Stimulated activated CD4-positive, alpha-beta T cell treated with anti-CD3 and anti-CD28 coated beads, Interleukin-4, amount 100 ng/mL, for 1 hour (primary cell): ENCODE measurements around the gene RAB1A.
A peak's percentile ranks its signal among the peaks of the same experiment; 100 is the strongest.

Experiments
- DNase-seq: peaks from one replicate; pipeline ENCODE4 v3.0.0-alpha.2; 2020

RAB1A gene

DNA sequence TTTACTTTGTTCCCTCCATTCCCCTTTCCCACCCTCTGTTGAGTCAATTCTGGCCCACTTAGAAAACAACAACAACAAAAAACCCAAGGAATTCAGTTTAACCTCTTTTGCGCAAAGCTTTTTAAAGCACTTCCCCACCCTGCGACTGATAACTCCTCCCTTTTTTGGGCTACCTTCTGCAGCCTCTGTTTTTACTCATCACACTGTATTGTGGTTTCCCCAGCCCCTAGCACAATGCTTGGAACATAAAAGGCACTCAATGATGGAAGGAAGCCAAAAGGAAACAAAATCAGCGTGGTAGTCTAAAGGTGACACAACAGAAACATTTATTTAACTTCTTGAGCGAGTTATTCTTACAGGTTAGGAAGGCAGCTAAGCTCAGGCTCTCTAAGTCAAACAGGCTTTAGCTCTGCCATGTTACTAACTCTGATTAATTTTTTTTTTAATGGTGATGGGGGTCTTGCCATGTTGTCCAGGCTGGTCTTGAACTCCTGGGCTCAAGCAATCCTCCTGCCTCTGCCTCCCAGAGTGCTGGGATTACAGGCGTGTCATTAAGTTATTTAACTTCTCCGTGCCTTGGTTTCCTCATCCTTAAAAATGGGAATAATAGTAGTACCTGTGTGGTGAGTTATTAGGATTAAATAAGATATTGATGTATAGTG is 72.4 kb downstream of the RAB1A start:
- peak; percentile 17 for DNase-seq

GRCh38 chr2:65057054-65057375 is 72.9 kb downstream of the RAB1A start:
- no peak for DNase-seq

DNA sequence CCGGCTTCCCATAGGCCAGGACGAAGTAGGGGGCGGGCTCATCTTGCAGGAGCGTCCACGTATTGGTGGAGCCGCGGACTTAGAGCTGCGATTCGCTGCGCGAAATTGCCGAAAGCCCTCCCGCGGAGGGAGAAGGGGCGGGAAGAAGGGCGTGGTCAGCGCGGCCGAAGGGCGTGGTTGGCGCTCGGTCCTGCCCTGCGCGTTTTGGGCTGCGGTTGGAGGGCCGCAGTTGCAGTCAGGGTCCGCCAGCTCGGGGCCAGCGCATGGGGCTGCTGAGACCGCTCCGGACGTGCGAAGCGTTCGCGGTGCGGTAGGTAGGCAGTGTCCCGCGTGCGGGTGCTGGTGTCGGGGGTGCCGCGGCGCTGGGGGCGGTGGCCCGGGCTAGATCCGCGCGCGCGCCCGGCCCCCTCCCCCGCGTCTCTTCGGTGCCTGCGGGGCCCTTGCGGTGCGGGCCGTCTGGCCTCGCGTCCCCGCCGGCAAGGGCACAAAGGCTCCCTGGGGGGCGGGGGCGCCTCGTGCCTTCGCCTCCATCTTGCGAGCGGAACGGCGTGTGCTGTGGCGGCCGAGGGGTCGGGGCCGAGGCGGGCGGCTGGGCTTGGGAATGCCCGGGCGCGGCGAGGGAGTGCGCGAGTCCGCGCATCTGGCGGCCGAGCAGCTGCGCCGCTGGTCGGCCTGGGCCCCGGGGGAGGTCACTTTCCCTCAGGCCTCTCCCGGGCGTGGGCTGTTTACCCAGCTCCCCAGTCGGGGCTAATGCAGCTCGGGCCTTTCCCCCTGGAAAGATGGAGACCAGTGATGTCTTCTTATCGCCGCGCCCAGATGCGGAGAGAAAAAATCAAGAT is 73.5 kb downstream of the RAB1A start, which contains the start of gene CEP68:
Gene CEP68, plus strand, starts transcription at position 202 of the 839 bp plus-strand sequence. CDS start 13,029 bp downstream, outside the sequence.
- DNase-seq = peak; percentile 95

DNA sequence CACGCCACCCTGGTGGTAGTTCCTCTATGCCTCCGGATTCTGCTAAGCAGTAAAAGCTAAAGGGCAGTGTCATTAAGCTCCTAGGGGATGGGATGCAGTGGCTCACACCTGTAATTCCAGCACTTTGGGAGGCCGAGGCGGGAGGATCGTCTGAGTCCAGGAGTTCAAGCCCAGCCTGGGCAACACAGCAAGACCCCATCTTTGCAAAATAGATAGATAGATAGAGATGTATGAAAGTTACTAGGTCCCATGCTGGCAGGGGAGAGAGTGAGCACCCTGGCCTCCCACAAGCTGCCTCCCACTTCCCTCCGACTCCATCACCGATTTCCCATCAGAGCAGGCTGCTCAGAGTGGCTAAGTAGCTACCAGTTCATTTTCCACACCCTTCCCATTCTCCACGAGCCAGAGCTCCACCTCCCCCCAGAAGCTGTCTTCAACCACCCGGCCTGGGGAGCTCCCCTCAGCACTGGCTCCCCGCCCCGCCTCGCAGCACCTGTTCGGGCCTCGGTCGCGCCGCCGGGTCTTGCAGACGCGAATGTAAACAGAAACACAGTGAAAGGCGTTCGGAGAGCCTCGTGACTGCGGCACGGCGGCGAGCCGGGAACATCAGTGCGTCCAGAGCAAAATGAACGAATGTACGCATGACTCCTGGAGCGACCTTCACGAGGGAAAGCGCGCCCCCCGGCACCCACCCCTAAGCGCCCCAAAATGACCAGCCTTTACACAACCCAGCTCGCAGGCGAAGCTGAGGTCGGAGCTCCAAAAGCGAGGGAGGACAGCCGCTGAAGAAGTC is 74.3 kb downstream of the RAB1A start:
- DNase-seq = peak; percentile 58

GRCh38 chr2:65054749-65055421 is 75.0 kb downstream of the RAB1A start:
- no peak for DNase-seq

- no peak for DNase-seq
Measured at GRCh38 chr2:65053199-65053598, 76.7 kb downstream of the RAB1A start.

GRCh38 chr2:65050931-65051330 is 79.0 kb downstream of the RAB1A start:
- DNase-seq = no peak

DNA sequence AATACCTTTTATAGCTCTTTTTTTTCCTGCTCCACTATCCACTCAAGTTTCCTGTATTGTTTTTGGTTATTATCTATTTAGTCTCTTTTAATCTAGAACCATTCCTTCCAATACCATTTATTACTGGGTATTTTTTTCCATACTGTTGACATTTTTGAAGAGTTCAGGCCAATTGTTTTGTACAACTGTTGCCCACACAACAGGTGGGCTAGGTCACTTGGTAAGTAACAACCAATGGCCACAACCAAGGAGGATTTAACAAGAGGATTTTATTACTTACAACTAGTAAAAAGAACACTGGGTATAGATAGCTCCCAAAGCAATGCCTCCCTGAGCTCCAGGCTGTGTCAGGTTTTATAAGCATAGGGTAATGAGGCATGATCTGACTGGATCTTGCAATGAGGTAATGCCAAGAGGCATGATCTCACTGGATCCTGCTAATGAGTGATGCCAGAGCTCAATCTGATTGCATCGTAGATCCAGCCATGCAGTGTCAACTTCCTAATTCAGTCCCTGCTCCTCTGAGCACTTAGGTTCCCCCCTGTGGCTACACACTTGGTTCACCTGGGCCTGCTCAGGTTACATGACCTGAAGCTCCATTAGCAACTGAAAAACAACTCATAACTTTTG is 80.8 kb downstream of the RAB1A start:
- no peak for DNase-seq

DNA sequence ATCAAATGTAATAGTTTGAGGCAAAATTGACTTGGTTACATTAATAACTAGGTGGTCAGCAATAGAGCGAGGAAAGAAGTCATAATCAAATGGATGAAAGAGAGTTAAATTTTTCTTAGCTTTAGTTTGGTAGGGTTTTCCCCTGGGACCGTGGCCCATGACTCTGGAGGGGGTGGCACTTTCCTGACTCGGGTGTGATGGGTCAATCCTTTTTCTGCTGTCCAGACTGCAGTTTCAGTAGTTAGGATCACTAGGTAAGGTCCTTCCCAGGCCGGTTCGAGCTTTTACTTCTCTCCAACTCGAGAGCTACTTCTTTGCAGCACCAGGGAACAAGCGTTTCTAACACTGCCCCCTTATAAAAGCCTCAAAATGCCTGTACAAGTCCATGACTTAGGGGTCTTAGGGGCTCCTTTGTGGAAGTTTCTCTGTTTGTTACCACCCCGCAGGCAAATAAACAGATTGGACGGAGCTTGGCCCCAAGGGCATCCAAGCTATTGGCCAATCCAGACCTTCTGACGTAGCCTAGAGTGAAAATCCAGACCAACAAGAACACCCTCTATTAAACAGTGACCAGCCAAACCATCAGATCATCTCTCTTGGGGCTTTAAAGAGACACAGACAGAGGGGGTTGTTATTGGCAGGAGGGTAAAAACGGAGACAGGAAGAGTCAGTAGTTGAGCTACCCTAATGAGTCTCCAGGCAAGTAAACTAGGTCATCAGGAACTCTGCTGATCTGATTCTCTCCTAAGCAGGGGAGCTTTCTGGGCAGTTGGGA is 83.1 kb downstream of the RAB1A start:
- DNase-seq = no peak

DNA sequence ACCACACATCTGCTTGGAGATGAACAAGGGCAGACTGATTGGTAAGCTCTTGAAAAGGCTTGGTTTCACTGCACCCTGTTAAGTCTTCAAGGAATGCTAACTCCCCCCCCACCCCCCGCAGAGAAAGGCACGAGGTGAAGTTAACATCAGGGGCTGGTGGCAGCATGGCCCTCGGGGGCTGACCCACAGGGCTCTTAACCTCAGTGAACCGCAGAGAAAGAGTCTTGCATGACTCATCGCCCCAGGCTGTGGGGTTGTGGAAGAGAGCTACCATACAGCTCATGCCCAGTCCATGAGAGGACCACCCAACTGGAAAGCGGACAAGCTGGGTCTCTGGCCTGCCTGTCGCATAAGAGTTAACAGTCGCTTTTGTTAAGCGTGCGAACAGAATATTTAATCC is 84.3 kb downstream of the RAB1A start:
- no peak for DNase-seq

- no peak for DNase-seq
Measured at GRCh38 chr2:65044097-65044735, 85.7 kb downstream of the RAB1A start.

- no peak for DNase-seq
Measured at GRCh38 chr2:65043001-65043400, 86.9 kb downstream of the RAB1A start.

DNA sequence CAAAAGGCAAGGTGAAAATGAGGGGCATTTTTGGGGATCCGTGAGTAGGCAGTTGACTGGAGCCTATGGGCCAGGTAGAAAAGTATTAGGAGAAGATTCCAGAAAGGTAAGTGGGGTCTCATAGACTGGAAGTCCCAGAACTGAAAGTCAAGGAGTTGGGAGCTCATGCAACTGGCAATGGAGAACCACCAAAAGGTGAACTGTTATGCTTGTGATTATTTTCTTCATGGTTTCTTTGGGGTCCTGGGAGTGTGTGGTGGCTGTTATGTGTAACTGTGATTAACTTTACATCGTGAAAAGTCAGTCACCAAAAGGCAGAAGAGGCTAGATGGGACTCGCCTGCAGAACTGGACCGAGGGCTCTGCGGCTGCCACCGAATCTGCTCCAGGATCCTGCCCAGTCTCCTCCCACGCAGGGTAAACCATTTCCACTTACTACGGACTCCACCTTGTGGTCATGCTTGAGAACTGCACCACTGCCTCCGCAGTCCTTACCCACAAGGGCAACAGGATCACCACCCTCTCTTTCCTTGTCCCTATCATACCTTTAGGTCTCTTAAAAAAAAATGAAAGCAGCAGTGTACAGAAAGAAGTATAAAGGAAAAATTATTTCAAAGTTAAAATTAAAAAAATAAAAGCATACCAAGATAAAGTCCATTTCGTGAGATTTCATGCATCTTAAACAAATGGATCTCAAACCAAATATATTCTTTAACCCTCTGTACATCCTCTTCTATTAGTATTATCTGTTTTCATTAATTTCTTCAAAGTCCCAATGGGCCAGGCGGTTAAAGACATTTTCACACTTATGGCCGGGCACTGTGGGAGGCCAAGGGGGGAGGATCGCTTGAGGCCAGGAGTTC is 89.3 kb downstream of the RAB1A start:
- DNase-seq = peak; percentile 66

GRCh38 chr2:65039640-65040039 is 90.3 kb downstream of the RAB1A start:
- DNase-seq = no peak

DNA sequence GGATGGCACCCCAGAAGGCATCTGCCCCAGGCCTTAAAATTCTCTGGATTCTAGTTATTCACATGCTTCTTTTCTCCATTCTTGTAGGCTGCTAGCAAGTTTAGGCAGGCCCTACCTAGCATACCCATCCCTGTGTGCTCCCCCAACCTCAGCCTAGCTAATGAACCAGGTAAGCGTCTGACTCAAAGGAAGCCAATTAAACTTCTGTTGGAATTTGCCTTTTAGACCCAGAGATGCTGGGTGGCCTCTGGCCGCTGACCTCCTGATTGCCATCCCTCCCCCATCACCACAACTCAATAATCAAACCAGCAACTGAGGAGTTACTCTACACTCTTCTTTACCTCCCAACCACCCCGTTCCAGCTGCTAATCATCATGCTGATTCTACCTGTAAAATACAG is 92.7 kb downstream of the RAB1A start:
- no peak for DNase-seq
